WTC11 (cell line): ENCODE measurements around the gene PNMA8A. TPM values are rescaled to one million over a fixed set of nuclear protein-coding genes. Genes with fewer than 3 reads are reported as not detected.

ENCODE experiments used
- ATAC-seq: fragments of 200-7000 bp; cut with Tn5 transposase; 2 replicates; pipeline ENCODE4 v1.10.0; 2021; ENCODE audit warnings: mild to moderate bottlenecking, moderate library complexity
- CTCF ChIA-PET: fragments of 300-600 bp; sonication (Branson Sonifier 250); formaldehyde crosslinking; loops from one replicate; lab custom pipeline; 2021; ENCODE audit warnings: antibody characterized with exemption; lab: Charles Lee
- POLR2A ChIA-PET: fragments of 350-600 bp; sonication (Branson Sonifier 250); formaldehyde crosslinking; loops from one replicate; lab custom pipeline; 2021; ENCODE audit warnings: antibody characterized with exemption; lab: Charles Lee
- DNase-seq: peaks from one replicate; pipeline ENCODE4 v3.0.0; 2021; ENCODE audit warnings: low spot score
- H3K27ac Mint-ChIP-seq: 2 replicates; pipeline ENCODE4 v1.8.0; 2021; ENCODE audit warnings: mixed read lengths
- H3K27me3 Mint-ChIP-seq: 2 replicates; pipeline ENCODE4 v1.8.0; 2021; ENCODE audit warnings: low read depth, mild to moderate bottlenecking, moderate library complexity, mixed read lengths
- H3K36me3 Mint-ChIP-seq: 2 replicates; pipeline ENCODE4 v1.8.0; 2021; ENCODE audit warnings: mixed read lengths
- H3K4me1 Mint-ChIP-seq: 2 replicates; pipeline ENCODE4 v1.8.0; 2022; ENCODE audit warnings: mixed read lengths
- H3K4me3 Mint-ChIP-seq: 2 replicates; pipeline ENCODE4 v1.8.0; 2021; ENCODE audit warnings: mild to moderate bottlenecking, moderate library complexity, mixed read lengths
- H3K9me3 Mint-ChIP-seq: 2 replicates; pipeline ENCODE4 v1.8.0; 2021; ENCODE audit warnings: mixed read lengths
- ATF1 ChIP-seq: sonication (generic); formaldehyde crosslinking; IDR thresholded peaks from 2 replicates; pipeline ENCODE4 v1.8.1; 2023; ENCODE audit warnings: mild to moderate bottlenecking, moderate library complexity, missing genetic modification reagents
- CBFB ChIP-seq: sonication (generic); formaldehyde crosslinking; IDR thresholded peaks from 2 replicates; pipeline ENCODE4 v1.8.1; 2022; ENCODE audit warnings: mild to moderate bottlenecking, low read depth, missing genetic modification reagents
- E2F5 ChIP-seq: sonication (generic); formaldehyde crosslinking; IDR thresholded peaks from 2 replicates; pipeline ENCODE4 v1.8.1; 2022; ENCODE audit warnings: mild to moderate bottlenecking, moderate library complexity, missing genetic modification reagents
- EMX1 ChIP-seq: fragments of 250-450 bp; sonication (Bioruptor Pico); IDR thresholded peaks from 2 replicates; pipeline ENCODE4 v1.8.0; 2021; ENCODE audit warnings: mild to moderate bottlenecking
- ESRRA ChIP-seq: sonication (generic); formaldehyde crosslinking; IDR thresholded peaks from 2 replicates; pipeline ENCODE4 v1.8.1; 2022; ENCODE audit warnings: mild to moderate bottlenecking, missing genetic modification reagents, borderline replicate concordance
- FOXK1 ChIP-seq: sonication (generic); formaldehyde crosslinking; IDR thresholded peaks from 2 replicates; pipeline ENCODE4 v1.8.0; 2022; ENCODE audit warnings: mild to moderate bottlenecking, moderate library complexity, missing genetic modification reagents
- FOXP4 ChIP-seq: sonication (generic); formaldehyde crosslinking; IDR thresholded peaks from 2 replicates; pipeline ENCODE4 v1.8.0; 2022; ENCODE audit warnings: mild to moderate bottlenecking, missing genetic modification reagents
- IRF2 ChIP-seq: sonication (generic); formaldehyde crosslinking; IDR thresholded peaks from 2 replicates; pipeline ENCODE4 v1.8.0; 2022; ENCODE audit warnings: low read depth, missing genetic modification reagents, borderline replicate concordance
- MXD4 ChIP-seq: fragments of 250-450 bp; sonication (Bioruptor Pico); IDR thresholded peaks from 2 replicates; pipeline ENCODE4 v1.8.0; 2021; ENCODE audit warnings: mild to moderate bottlenecking, moderate library complexity, borderline replicate concordance
- NR1H2 ChIP-seq: sonication (generic); formaldehyde crosslinking; IDR thresholded peaks from 2 replicates; pipeline ENCODE4 v1.9.0; 2021; ENCODE audit warnings: mild to moderate bottlenecking, moderate library complexity, missing genetic modification reagents
- STAT6 ChIP-seq: sonication (generic); formaldehyde crosslinking; conservative IDR thresholded peaks from 2 replicates; pipeline ENCODE4 v1.8.1; 2023; ENCODE audit warnings: mild to moderate bottlenecking, low read depth, missing genetic modification reagents, moderate library complexity
- TEAD1 ChIP-seq: sonication (generic); formaldehyde crosslinking; IDR thresholded peaks from 2 replicates; pipeline ENCODE4 v1.8.0; 2022; ENCODE audit warnings: mild to moderate bottlenecking, missing genetic modification reagents
- ZBTB21 ChIP-seq: sonication (generic); formaldehyde crosslinking; IDR thresholded peaks from 2 replicates; pipeline ENCODE4 v1.8.1; 2023; ENCODE audit warnings: mild to moderate bottlenecking, missing genetic modification reagents, borderline replicate concordance
- ZBTB43 ChIP-seq: sonication (generic); formaldehyde crosslinking; IDR thresholded peaks from 2 replicates; pipeline ENCODE4 v1.8.1; 2023; ENCODE audit warnings: mild to moderate bottlenecking, missing genetic modification reagents
- ZNF396 ChIP-seq: fragments of 250-450 bp; sonication (Bioruptor Pico); IDR thresholded peaks from 2 replicates; pipeline ENCODE4 v1.8.0; 2021; ENCODE audit warnings: mild to moderate bottlenecking, moderate library complexity, borderline replicate concordance
- ZNF416 ChIP-seq: fragments of 250-450 bp; sonication (Bioruptor Pico); IDR thresholded peaks from 2 replicates; pipeline ENCODE4 v1.9.0; 2021; ENCODE audit warnings: mild to moderate bottlenecking, inconsistent platforms
- ZNF423 ChIP-seq: fragments of 250-450 bp; sonication (Bioruptor Pico); IDR thresholded peaks from 2 replicates; pipeline ENCODE4 v2.1.2; 2022; ENCODE audit warnings: mild to moderate bottlenecking, moderate library complexity
- total RNA-seq: library from RNA; stranded (reverse); gene quantifications from 3 replicates; pipeline ENCODE4 v1.2.3, GENCODE V29; 2021
- TF ChIP-seq, protein P1 (sequence below): sonication (generic); formaldehyde crosslinking; IDR thresholded peaks from 2 replicates; pipeline ENCODE4 v1.8.1; 2023; ENCODE audit warnings: mild to moderate bottlenecking, missing genetic modification reagents, moderate library complexity
- TF ChIP-seq, protein P2 (sequence below): fragments of 250-450 bp; sonication (Bioruptor Pico); IDR thresholded peaks from 2 replicates; pipeline ENCODE4 v1.9.0; 2021; ENCODE audit warnings: moderate library complexity, mild to moderate bottlenecking, inconsistent platforms, borderline replicate concordance
- TF ChIP-seq, protein P3 (sequence below): sonication (generic); formaldehyde crosslinking; IDR thresholded peaks from 2 replicates; pipeline ENCODE4 v1.8.0; 2022; ENCODE audit warnings: mild to moderate bottlenecking, missing genetic modification reagents
- TF ChIP-seq, protein P4 (sequence below): sonication (generic); formaldehyde crosslinking; IDR thresholded peaks from 2 replicates; pipeline ENCODE4 v1.8.1; 2023; ENCODE audit warnings: mild to moderate bottlenecking, missing genetic modification reagents, borderline replicate concordance

Gene PNMA8A
- total RNA-seq, 1 experiment from 2014 or later: 25.4 TPM

- POLR2A ChIA-PET: no interaction called here
- CTCF ChIA-PET: interaction anchor here (0.6 to 1.9 kb wide), 2 partner anchors 48 to 102 kb away, joined by 4 to 5 read pairs; no protein-coding TSS in a partner anchor
- no peak for TF ChIP-seq ZNF396 (CRISPR knock-in tag)
- TF ChIP-seq MXD4 (CRISPR knock-in tag): no peak
- no peak for TF ChIP-seq EMX1 (CRISPR knock-in tag)
- TF ChIP-seq STAT6: no peak
- no peak for TF ChIP-seq ATF1 (CRISPR knock-in tag)
- TF ChIP-seq ZBTB43 (CRISPR knock-in tag): no peak
- TF ChIP-seq CBFB: no peak
- TF ChIP-seq NR1H2: no peak
- TF ChIP-seq FOXK1 (CRISPR knock-in tag): no peak
- no peak for TF ChIP-seq ZBTB21
- DNase-seq (no peak), ATAC-seq (no peak)
- H3K36me3 Mint-ChIP-seq: no peaks in the 10 kb centered on the region
- no peak overlapping the region for H3K4me3 Mint-ChIP-seq
- H3K9me3 Mint-ChIP-seq: no peaks in the 10 kb centered on the region
- H3K4me1 Mint-ChIP-seq: no peaks in the 10 kb centered on the region
- no peak overlapping the region for H3K27ac Mint-ChIP-seq
- H3K27me3 Mint-ChIP-seq: no peaks in the 10 kb centered on the region; the same call in none of the 2 replicates
Measured at GRCh38 chr19:46503848-46504453, 32.6 kb upstream of the PNMA8A start.

DNA sequence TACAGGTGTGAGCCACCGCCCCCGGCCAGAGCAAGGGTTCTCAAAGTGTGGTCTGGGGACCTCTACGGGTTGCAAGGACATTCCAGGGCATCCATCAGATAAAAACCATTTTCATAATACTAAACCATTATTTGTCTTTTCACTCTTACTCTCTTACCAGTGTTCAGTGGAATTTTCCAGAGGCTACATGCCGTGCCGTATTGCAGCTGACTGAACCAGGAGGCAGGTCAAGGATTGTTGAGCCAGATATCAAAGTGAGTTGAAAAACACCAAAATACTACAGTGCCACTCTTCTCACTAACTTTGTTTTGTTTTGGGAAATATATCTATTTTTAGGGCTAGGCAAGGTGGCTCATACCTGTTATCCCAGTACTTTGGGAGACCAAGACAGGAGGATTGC lies 31.5 kb upstream of the PNMA8A start:
- H3K27me3 Mint-ChIP-seq: peaks cover 1% of the 10 kb centered on the region
- H3K9me3 Mint-ChIP-seq: no peaks in the 10 kb centered on the region
- no peaks in the 10 kb centered on the region for H3K4me1 Mint-ChIP-seq
- H3K4me3 Mint-ChIP-seq: no peak overlapping the region
- no peak for ATAC-seq
- no peak for DNase-seq
- ChIA-PET CTCF (interaction anchor here (0.6 kb wide), 1 partner anchor 79 kb away, joined by 3 read pairs; no protein-coding TSS in a partner anchor), POLR2A (interaction anchor here (0.7 kb wide), 1 partner anchor 128 kb away, joined by 5 read pairs; no protein-coding TSS in a partner anchor)
- no peaks in the 10 kb centered on the region for H3K36me3 Mint-ChIP-seq
- no peak overlapping the region for H3K27ac Mint-ChIP-seq
- no peak for TF ChIP-seq E2F5
- no peak for TF ChIP-seq FOXP4
- TF ChIP-seq, protein P1, sequence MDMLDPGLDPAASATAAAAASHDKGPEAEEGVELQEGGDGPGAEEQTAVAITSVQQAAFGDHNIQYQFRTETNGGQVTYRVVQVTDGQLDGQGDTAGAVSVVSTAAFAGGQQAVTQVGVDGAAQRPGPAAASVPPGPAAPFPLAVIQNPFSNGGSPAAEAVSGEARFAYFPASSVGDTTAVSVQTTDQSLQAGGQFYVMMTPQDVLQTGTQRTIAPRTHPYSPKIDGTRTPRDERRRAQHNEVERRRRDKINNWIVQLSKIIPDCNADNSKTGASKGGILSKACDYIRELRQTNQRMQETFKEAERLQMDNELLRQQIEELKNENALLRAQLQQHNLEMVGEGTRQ (CRISPR knock-in tag): no peak
- TF ChIP-seq ESRRA (CRISPR knock-in tag): no peak
- no peak for TF ChIP-seq TEAD1 (CRISPR knock-in tag)
- TF ChIP-seq, protein P2, sequence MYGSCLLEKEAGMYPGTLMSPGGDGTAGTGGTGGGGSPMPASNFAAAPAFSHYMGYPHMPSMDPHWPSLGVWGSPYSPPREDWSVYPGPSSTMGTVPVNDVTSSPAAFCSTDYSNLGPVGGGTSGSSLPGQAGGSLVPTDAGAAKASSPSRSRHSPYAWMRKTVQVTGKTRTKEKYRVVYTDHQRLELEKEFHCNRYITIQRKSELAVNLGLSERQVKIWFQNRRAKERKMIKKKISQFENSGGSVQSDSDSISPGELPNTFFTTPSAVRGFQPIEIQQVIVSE: no peak
- TF ChIP-seq, protein P3, sequence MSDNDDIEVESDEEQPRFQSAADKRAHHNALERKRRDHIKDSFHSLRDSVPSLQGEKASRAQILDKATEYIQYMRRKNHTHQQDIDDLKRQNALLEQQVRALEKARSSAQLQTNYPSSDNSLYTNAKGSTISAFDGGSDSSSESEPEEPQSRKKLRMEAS (CRISPR knock-in tag): no peak
- TF ChIP-seq IRF2 (CRISPR knock-in tag): no peak
- TF ChIP-seq, protein P4, sequence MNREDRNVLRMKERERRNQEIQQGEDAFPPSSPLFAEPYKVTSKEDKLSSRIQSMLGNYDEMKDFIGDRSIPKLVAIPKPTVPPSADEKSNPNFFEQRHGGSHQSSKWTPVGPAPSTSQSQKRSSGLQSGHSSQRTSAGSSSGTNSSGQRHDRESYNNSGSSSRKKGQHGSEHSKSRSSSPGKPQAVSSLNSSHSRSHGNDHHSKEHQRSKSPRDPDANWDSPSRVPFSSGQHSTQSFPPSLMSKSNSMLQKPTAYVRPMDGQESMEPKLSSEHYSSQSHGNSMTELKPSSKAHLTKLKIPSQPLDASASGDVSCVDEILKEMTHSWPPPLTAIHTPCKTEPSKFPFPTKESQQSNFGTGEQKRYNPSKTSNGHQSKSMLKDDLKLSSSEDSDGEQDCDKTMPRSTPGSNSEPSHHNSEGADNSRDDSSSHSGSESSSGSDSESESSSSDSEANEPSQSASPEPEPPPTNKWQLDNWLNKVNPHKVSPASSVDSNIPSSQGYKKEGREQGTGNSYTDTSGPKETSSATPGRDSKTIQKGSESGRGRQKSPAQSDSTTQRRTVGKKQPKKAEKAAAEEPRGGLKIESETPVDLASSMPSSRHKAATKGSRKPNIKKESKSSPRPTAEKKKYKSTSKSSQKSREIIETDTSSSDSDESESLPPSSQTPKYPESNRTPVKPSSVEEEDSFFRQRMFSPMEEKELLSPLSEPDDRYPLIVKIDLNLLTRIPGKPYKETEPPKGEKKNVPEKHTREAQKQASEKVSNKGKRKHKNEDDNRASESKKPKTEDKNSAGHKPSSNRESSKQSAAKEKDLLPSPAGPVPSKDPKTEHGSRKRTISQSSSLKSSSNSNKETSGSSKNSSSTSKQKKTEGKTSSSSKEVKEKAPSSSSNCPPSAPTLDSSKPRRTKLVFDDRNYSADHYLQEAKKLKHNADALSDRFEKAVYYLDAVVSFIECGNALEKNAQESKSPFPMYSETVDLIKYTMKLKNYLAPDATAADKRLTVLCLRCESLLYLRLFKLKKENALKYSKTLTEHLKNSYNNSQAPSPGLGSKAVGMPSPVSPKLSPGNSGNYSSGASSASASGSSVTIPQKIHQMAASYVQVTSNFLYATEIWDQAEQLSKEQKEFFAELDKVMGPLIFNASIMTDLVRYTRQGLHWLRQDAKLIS (CRISPR knock-in tag): no peak
- TF ChIP-seq ZNF423: no peak
- TF ChIP-seq ZNF416 (CRISPR knock-in tag): no peak
